H1 (cell line): ENCODE results near the gene CDT1. TPM values are rescaled to one million over a fixed set of nuclear protein-coding genes. Genes with fewer than 3 reads are reported as not detected.
"Not testable (repeated sequence)": the region's sequence is repeated elsewhere in the genome, so short reads cannot be mapped to it uniquely, and the experiment has no call there.

Experiments used
- CTCF ChIA-PET: fragments of 300-600 bp; sonication (Branson Sonifier 250); formaldehyde crosslinking; loops from one replicate; lab custom pipeline; 2021; ENCODE audit not compliant: partially characterized antibody; lab: Charles Lee
- POLR2A ChIA-PET: fragments of 300-600 bp; sonication (Branson Sonifier 250); formaldehyde crosslinking; loops from one replicate; lab custom pipeline; 2021; ENCODE audit warnings: inconsistent platforms; ENCODE audit not compliant: partially characterized antibody; lab: Charles Lee
- DNase-seq, 2 experiments: peaks; one replicate each; pipeline versions ENCODE4 v3.0.0 to v3.0.0-alpha.2; 2010 to 2022; ENCODE audit warnings: low spot score in 2 of 2, low read depth in 1 of 2, mixed read lengths in 1 of 2
- FAIRE-seq: peaks from 2 replicates; lab custom pipeline; 2011; peaks lifted over from hg19 to GRCh38; lab: Jason Lieb, UNC
- H2AFZ ChIP-seq: 2 replicates; pipeline ENCODE4 v1.8.1; 2012; ENCODE audit warnings: low read length, inconsistent platforms
- H2AK5ac ChIP-seq: 2 replicates; pipeline ENCODE4 v1.6.1; 2013; ENCODE audit warnings: low read depth, low read length
- H2BK120ac ChIP-seq: replicated peaks from 2 replicates; pipeline ENCODE3; 2013; ENCODE audit warnings: low read depth, low read length, inconsistent platforms
- H2BK12ac ChIP-seq: 2 replicates; pipeline ENCODE4 v1.6.1; 2013; ENCODE audit warnings: low read depth, low read length
- H2BK15ac ChIP-seq: 2 replicates; pipeline ENCODE4 v1.6.1; 2013; ENCODE audit warnings: low read length
- H2BK20ac ChIP-seq: 2 replicates; pipeline ENCODE4 v1.6.1; 2013; ENCODE audit warnings: low read length
- H2BK5ac ChIP-seq: 2 replicates; pipeline ENCODE4 v1.6.1; 2013; ENCODE audit warnings: low read depth, low read length
- H3K14ac ChIP-seq: 2 replicates; pipeline ENCODE4 v1.6.1; 2013; ENCODE audit warnings: inconsistent platforms; ENCODE audit not compliant: insufficient read length
- H3K18ac ChIP-seq: 2 replicates; pipeline ENCODE4 v1.6.1; 2013; ENCODE audit warnings: low read length; ENCODE audit errors: extremely low read depth
- H3K23ac ChIP-seq: 2 replicates; pipeline ENCODE4 v1.6.1; 2013; ENCODE audit warnings: inconsistent platforms; ENCODE audit not compliant: insufficient read length
- H3K23me2 ChIP-seq: 2 replicates; pipeline ENCODE4 v1.6.1; 2013; ENCODE audit warnings: low read depth, low read length
- H3K27ac ChIP-seq: 2 replicates; pipeline ENCODE4 v1.6.1; 2011; ENCODE audit warnings: low read depth, low read length, inconsistent platforms
- H3K27me3 ChIP-seq, 4 experiments: replicated peaks in 1 of 4; 1 replicate in 1 of 4; 2 replicates in 3 of 4; pipeline versions ENCODE4 v1.6.1 to v1.8.1; 2011 to 2013; ENCODE audit warnings: low read length in 3 of 4, mild to moderate bottlenecking in 3 of 4, inconsistent platforms in 2 of 4, mixed read lengths in 2 of 4, moderate library complexity in 1 of 4; ENCODE audit not compliant: control insufficient read depth in 3 of 4, insufficient read depth in 3 of 4; ENCODE audit errors: extremely low read depth in 1 of 4
- H3K36me3 ChIP-seq, 4 experiments: 2 replicates each; pipeline versions ENCODE4 v1.6.1 to v1.8.1; 2011 to 2013; ENCODE audit warnings: mild to moderate bottlenecking in 4 of 4, low read length in 3 of 4, moderate library complexity in 2 of 4, control low read depth in 1 of 4, inconsistent platforms in 1 of 4; ENCODE audit not compliant: insufficient read depth in 4 of 4, control insufficient read depth in 2 of 4
- H3K4ac ChIP-seq: replicated peaks from 2 replicates; pipeline ENCODE3; 2013; ENCODE audit warnings: low read length, low read depth, mixed read lengths, inconsistent platforms; ENCODE audit not compliant: insufficient read length
- H3K4me1 ChIP-seq, 4 experiments: replicated peaks in 1 of 4; 1 replicate in 1 of 4; 2 replicates in 3 of 4; pipeline versions ENCODE4 v1.6.1 to v1.8.1; 2011 to 2013; ENCODE audit warnings: low read length in 3 of 4, inconsistent platforms in 2 of 4, mixed read lengths in 1 of 4; ENCODE audit not compliant: insufficient read depth in 4 of 4, control insufficient read depth in 3 of 4
- H3K4me2 ChIP-seq, 2 experiments: 2 replicates each; pipeline versions ENCODE4 v1.6.1 to v1.8.1; 2011 to 2013; ENCODE audit warnings: low read depth in 2 of 2, low read length in 2 of 2, control low read depth in 1 of 2, inconsistent platforms in 1 of 2, mild to moderate bottlenecking in 1 of 2; ENCODE audit not compliant: insufficient read depth in 1 of 2
- H3K4me3 ChIP-seq, 4 experiments: fragments of 200-600, 300-600 bp in 1 of 4; sonication (generic), shearing (Covaris generic), sonication (Bioruptor Twin) in 1 of 4; 2 replicates each; pipeline versions ENCODE4 v1.5.1 to v1.8.1; 2011 to 2016; ENCODE audit warnings: low read length in 4 of 4, low read depth in 3 of 4, control low read depth in 2 of 4, inconsistent platforms in 2 of 4, mild to moderate bottlenecking in 2 of 4, mixed read lengths in 1 of 4, moderate library complexity in 1 of 4; ENCODE audit not compliant: insufficient read depth in 2 of 4; ENCODE audit errors: extremely low read depth in 1 of 4
- H3K56ac ChIP-seq: replicated peaks from 2 replicates; pipeline ENCODE3; 2013; ENCODE audit warnings: low read depth, mild to moderate bottlenecking, mixed read lengths, low read length, inconsistent platforms; ENCODE audit not compliant: insufficient read length
- H3K79me1 ChIP-seq: 2 replicates; pipeline ENCODE4 v1.6.1; 2013; ENCODE audit warnings: low read depth, low read length, control low read depth
- H3K79me2 ChIP-seq, 2 experiments: 2 replicates each; pipeline versions ENCODE4 v1.6.1 to v1.8.1; 2012 to 2013; ENCODE audit warnings: low read length in 2 of 2, mild to moderate bottlenecking in 2 of 2, inconsistent platforms in 1 of 2; ENCODE audit not compliant: insufficient read depth in 2 of 2, control insufficient read depth in 1 of 2
- H3K9ac ChIP-seq, 4 experiments: replicated peaks in 1 of 4; 1 replicate in 1 of 4; 2 replicates in 3 of 4; pipeline versions ENCODE4 v1.6.1 to v1.8.1; 2011 to 2013; ENCODE audit warnings: low read depth in 3 of 4, low read length in 3 of 4, control low read depth in 2 of 4, mild to moderate bottlenecking in 2 of 4, moderate library complexity in 2 of 4, inconsistent platforms in 1 of 4; ENCODE audit errors: extremely low read depth in 1 of 4
- H3K9me3 ChIP-seq, 2 experiments: 2 replicates each; pipeline versions ENCODE4 v1.6.1 to v1.8.1; 2012 to 2013; ENCODE audit warnings: mild to moderate bottlenecking in 2 of 2, moderate library complexity in 2 of 2, control low read depth in 1 of 2, inconsistent platforms in 1 of 2, low read depth in 1 of 2, low read length in 1 of 2, mixed read lengths in 1 of 2; ENCODE audit not compliant: insufficient read depth in 2 of 2
- H4K20me1 ChIP-seq, 2 experiments: replicated peaks in 1 of 2; 2 replicates each; pipeline versions ENCODE3 to v1.8.1; 2011 to 2013; ENCODE audit warnings: inconsistent platforms in 2 of 2, low read length in 2 of 2, mild to moderate bottlenecking in 1 of 2; ENCODE audit not compliant: insufficient read depth in 2 of 2, control insufficient read depth in 1 of 2
- H4K5ac ChIP-seq: 2 replicates; pipeline ENCODE4 v1.6.1; 2013; ENCODE audit warnings: low read length, low read depth, mixed read lengths, inconsistent platforms; ENCODE audit not compliant: insufficient read length
- H4K8ac ChIP-seq: 2 replicates; pipeline ENCODE4 v1.8.0; 2013; ENCODE audit warnings: mild to moderate bottlenecking, moderate library complexity, low read length, inconsistent platforms; ENCODE audit not compliant: insufficient read depth; ENCODE audit errors: extremely low read depth
- H4K91ac ChIP-seq: replicated peaks from 2 replicates; pipeline ENCODE3; 2013; ENCODE audit warnings: low read length, mixed read lengths, inconsistent platforms; ENCODE audit not compliant: insufficient read length
- ASH2L ChIP-seq: fragments of 200-600, 300-600 bp; sonication (generic); IDR thresholded peaks from one replicate; pipeline ENCODE4 v1.7.1; 2017; ENCODE audit warnings: low read length
- WGBS, 2 experiments: shearing (Covaris generic) in 1 of 2; methylation state at CpG; one replicate each; pipeline versions ENCODE4 v1.1.6 to v1.1.7; 2013 to 2015; ENCODE audit warnings: low lambda C conversion rate in 2 of 2, mixed read lengths in 2 of 2, inconsistent platforms in 1 of 2, low coverage in 1 of 2, missing lambda C conversion rate in 1 of 2; ENCODE audit not compliant: insufficient replicate concordance in 2 of 2, insufficient coverage in 1 of 2, insufficient read length in 1 of 2; ENCODE audit errors: extremely low coverage in 1 of 2, missing lambda C conversion rate in 1 of 2; 5-methylcytosine and 5-hydroxymethylcytosine counted together
- polyA plus RNA-seq, 7 experiments: library from polyadenylated mRNA; depleted of rRNA in 3 of 7; stranded (reverse) in 5 of 7; unstranded in 2 of 7; fragments of >200 nt in 5 of 7; fragments of 200-250 nt in 2 of 7; gene quantifications; 1 replicate in 5 of 7; 2 replicates in 1 of 7; 4 replicates in 1 of 7; pipeline versions ENCODE4 v1.2.1 to v1.2.3, GENCODE V29; 2011 to 2013; ENCODE audit warnings: missing spikeins in 2 of 7, mixed read lengths in 2 of 7
- total RNA-seq: library from RNA; stranded (reverse); fragmentation: NEBNext Ultra II Directional; extraction: Animal tissue kit (Norgen Biotek cat#: 25700); gene quantifications from 2 replicates; pipeline ENCODE4 v1.2.1, GENCODE V29; 2021

CDT1 gene
- total and polyA plus RNA-seq, 2 of the 8 experiments (the other 6 are each of a cell fraction or from before 2014, with no cell fraction given) = 76.7 to 95.4 TPM

- no peak for TF ChIP-seq ASH2L
Measured at GRCh38 chr16:88787579-88788314, 15.8 kb upstream of the CDT1 start (continued).

- H3K27ac ChIP-seq, H2AK5ac ChIP-seq, H4K20me1 ChIP-seq, FAIRE-seq, H3K23me2 ChIP-seq, H3K27me3 ChIP-seq, H3K56ac ChIP-seq, H3K4me3 ChIP-seq, H2BK20ac ChIP-seq, H3K36me3 ChIP-seq, H3K9ac ChIP-seq, H2BK12ac ChIP-seq, H2AFZ ChIP-seq, H3K4ac ChIP-seq, H3K18ac ChIP-seq, H3K14ac ChIP-seq, H3K4me2 ChIP-seq, H2BK120ac ChIP-seq, DNase-seq, H4K8ac ChIP-seq, H3K79me1 ChIP-seq, H4K91ac ChIP-seq, H3K79me2 ChIP-seq, H4K5ac ChIP-seq, H3K23ac ChIP-seq, H3K9me3 ChIP-seq, H2BK15ac ChIP-seq, H2BK5ac ChIP-seq: not testable (repeated sequence)
- 86% methylated on average over 8 of the region's 8 CpGs; no CpG with 5 or more reads in 1 of the 2 experiments for WGBS, 2 experiments
- peaks cover 0 to 28% (median 18%) of the 10 kb centered on the region in 4 experiments; a peak in 6 of 7 replicates for H3K4me1 ChIP-seq
- ChIA-PET POLR2A (interaction anchor here (1.1 kb wide), 1 partner anchor 27 kb away, joined by 3 read pairs; no protein-coding TSS in a partner anchor), CTCF (interaction anchor here (0.6 to 3.0 kb wide), 4 partner anchors 11 to 310 kb away, joined by 3 to 9 read pairs (median 5); no protein-coding TSS in a partner anchor)
Measured at GRCh38 chr16:88788749-88789148, 14.8 kb upstream of the CDT1 start.
